HG02870 (cell line): ENCODE results near the gene PSMD11.
"Not testable (repeated sequence)": the region's sequence is repeated elsewhere in the genome, so short reads cannot be mapped to it uniquely, and the experiment has no call there.

Source experiments
- ATAC-seq: cut with Tn5 transposase; IDR thresholded peaks from one replicate; pipeline ENCODE4 v1.9.1; 2021; ENCODE audit warnings: mild to moderate bottlenecking, moderate library complexity; ENCODE audit not compliant: unreplicated experiment

PSMD11 gene

GRCh38 chr17:32444301-32445073 lies at the start of gene PSMD11:
Gene PSMD11, plus strand, starts transcription at chr17:32444510. Its CDS starts 14 bp downstream, at chr17:32444524.
- peak; percentile 89 for ATAC-seq

GRCh38 chr17:32396343-32396742 lies 48.0 kb upstream of the PSMD11 start:
- no peak for ATAC-seq

- ATAC-seq: no peak
Observed at GRCh38 chr17:32398946-32399345, 45.4 kb upstream of the PSMD11 start.

- ATAC-seq: not testable (repeated sequence)
Observed at GRCh38 chr17:32410085-32410484, 34.2 kb upstream of the PSMD11 start.

- ATAC-seq: no peak
Observed at GRCh38 chr17:32426894-32427293, 17.4 kb upstream of the PSMD11 start.

- ATAC-seq: no peak
Observed at GRCh38 chr17:32429598-32429997, 14.7 kb upstream of the PSMD11 start.

- no peak for ATAC-seq
Observed at GRCh38 chr17:32440722-32441121, 3.6 kb upstream of the PSMD11 start.

- ATAC-seq: no peak
Observed at GRCh38 chr17:32441886-32442285, 2.4 kb upstream of the PSMD11 start.

GRCh38 chr17:32443827-32444300 lies 446 bp upstream of the PSMD11 start:
- no peak for ATAC-seq

- peak; percentile 5 for ATAC-seq
Observed at GRCh38 chr17:32445074-32445415, 735 bp downstream of the PSMD11 start.

GRCh38 chr17:32445497-32445896 lies 1.2 kb downstream of the PSMD11 start:
- no peak for ATAC-seq

GRCh38 chr17:32445971-32446370 lies 1.7 kb downstream of the PSMD11 start:
- no peak for ATAC-seq

GRCh38 chr17:32446949-32447348 lies 2.6 kb downstream of the PSMD11 start:
- ATAC-seq: no peak

GRCh38 chr17:32449963-32450362 lies 5.7 kb downstream of the PSMD11 start:
- no peak for ATAC-seq

- ATAC-seq: not testable (repeated sequence)
Observed at GRCh38 chr17:32450379-32450778, 6.1 kb downstream of the PSMD11 start.

GRCh38 chr17:32451879-32452278 lies 7.6 kb downstream of the PSMD11 start:
- no peak for ATAC-seq

GRCh38 chr17:32452281-32452680 lies 8.0 kb downstream of the PSMD11 start:
- no peak for ATAC-seq

- ATAC-seq: no peak
Observed at GRCh38 chr17:32453370-32453769, 9.1 kb downstream of the PSMD11 start.

- no peak for ATAC-seq
Observed at GRCh38 chr17:32458371-32458770, 14.1 kb downstream of the PSMD11 start.

GRCh38 chr17:32460054-32460453 lies 15.7 kb downstream of the PSMD11 start:
- no peak for ATAC-seq

- ATAC-seq: no peak
Observed at GRCh38 chr17:32461498-32461852, 17.2 kb downstream of the PSMD11 start.

- ATAC-seq: no peak
Observed at GRCh38 chr17:32461853-32462617, 17.7 kb downstream of the PSMD11 start.
